ENCODE data around the gene CDH11.

GRCh38 chr16:65016754-65017153, 105.1 kb downstream of the CDH11 start:
- TF ChIP-seq POLR2A (IDR thresholded peaks at IDR 0.05; ENCODE audit: low read depth, low read length) (no peak), POLR2AphosphoS5 (IDR thresholded peaks at IDR 0.05; ENCODE audit: low read depth, low read length) (no peak), TAF1 (IDR thresholded peaks at IDR 0.05; ENCODE audit: low read depth, low read length) (no peak)
